DOHH2 (cell line): ENCODE data around the gene PDIA6.

Experiments
- H3F3A ChIP-seq: fragments of 200-600 bp; sonication (generic), shearing (Covaris generic); 2 replicates; pipeline ENCODE4 v1.6.0; 2016; ENCODE audit warnings: antibody characterized with exemption, mild to moderate bottlenecking; ENCODE audit not compliant: control insufficient read depth, insufficient read depth
- H3K27ac ChIP-seq: fragments of 200-600 bp; sonication (generic); 2 replicates; pipeline ENCODE4 v1.5.1; 2014; ENCODE audit warnings: low read depth, mild to moderate bottlenecking, low read length, moderate library complexity
- H3K27me3 ChIP-seq: fragments of 200-600 bp; sonication (generic); 2 replicates; pipeline ENCODE4 v1.6.1; 2014; ENCODE audit warnings: mild to moderate bottlenecking, low read length, mixed read lengths; ENCODE audit not compliant: control insufficient read depth
- H3K36me3 ChIP-seq: fragments of 200-600 bp; sonication (generic); 2 replicates; pipeline ENCODE4 v1.6.1; 2014; ENCODE audit warnings: mild to moderate bottlenecking, low read length, moderate library complexity, mixed read lengths; ENCODE audit not compliant: control insufficient read depth
- H3K4me1 ChIP-seq: fragments of 200-600 bp; sonication (generic); 2 replicates; pipeline ENCODE4 v1.6.1; 2014; ENCODE audit warnings: mild to moderate bottlenecking, low read length, mixed read lengths; ENCODE audit not compliant: control insufficient read depth
- H3K4me2 ChIP-seq: fragments of 200-600 bp; sonication (generic); 2 replicates; pipeline ENCODE4 v1.6.0; 2014; ENCODE audit warnings: mild to moderate bottlenecking, low read length, moderate library complexity
- H3K4me3 ChIP-seq: fragments of 200-600 bp; sonication (generic); 2 replicates; pipeline ENCODE4 v1.5.1; 2014; ENCODE audit warnings: mild to moderate bottlenecking, low read length, mixed read lengths
- H3K79me2 ChIP-seq: fragments of 200-600 bp; sonication (generic); 2 replicates; pipeline ENCODE4 v1.6.1; 2014; ENCODE audit warnings: mild to moderate bottlenecking, low read length, mixed read lengths; ENCODE audit not compliant: control insufficient read depth
- H3K9me2 ChIP-seq: fragments of 200-600 bp; sonication (generic); replicated peaks from 2 replicates; pipeline ENCODE4 v1.6.1; 2014; ENCODE audit warnings: mild to moderate bottlenecking, low read length, mixed read lengths; ENCODE audit not compliant: control insufficient read depth
- H3K9me3 ChIP-seq: fragments of 200-600 bp; sonication (generic); 2 replicates; pipeline ENCODE4 v1.6.1; 2014; ENCODE audit warnings: antibody characterized with exemption, low read length, mixed read lengths; ENCODE audit not compliant: control insufficient read depth, insufficient read depth
- H4K20me1 ChIP-seq: fragments of 200-600 bp; sonication (generic); 2 replicates; pipeline ENCODE4 v1.6.0; 2014; ENCODE audit warnings: low read depth, mild to moderate bottlenecking, antibody characterized with exemption, low read length, moderate library complexity; ENCODE audit not compliant: control insufficient read depth, insufficient read depth
- EZH2phosphoT487 ChIP-seq: fragments of 200-600 bp; sonication (generic); IDR thresholded peaks from 2 replicates; pipeline ENCODE4 v1.6.1; 2017; ENCODE audit warnings: borderline replicate concordance, mild to moderate bottlenecking, antibody characterized with exemption, low read length, moderate library complexity, mixed read lengths
- TF ChIP-seq, protein P1 (sequence below): fragments of 200-600 bp; sonication (generic); IDR thresholded peaks from one replicate; pipeline ENCODE4 v1.5.1; 2014; ENCODE audit warnings: antibody characterized with exemption, mild to moderate bottlenecking, low read depth, low read length; ENCODE audit not compliant: poor library complexity, severe bottlenecking

Gene PDIA6

DNA sequence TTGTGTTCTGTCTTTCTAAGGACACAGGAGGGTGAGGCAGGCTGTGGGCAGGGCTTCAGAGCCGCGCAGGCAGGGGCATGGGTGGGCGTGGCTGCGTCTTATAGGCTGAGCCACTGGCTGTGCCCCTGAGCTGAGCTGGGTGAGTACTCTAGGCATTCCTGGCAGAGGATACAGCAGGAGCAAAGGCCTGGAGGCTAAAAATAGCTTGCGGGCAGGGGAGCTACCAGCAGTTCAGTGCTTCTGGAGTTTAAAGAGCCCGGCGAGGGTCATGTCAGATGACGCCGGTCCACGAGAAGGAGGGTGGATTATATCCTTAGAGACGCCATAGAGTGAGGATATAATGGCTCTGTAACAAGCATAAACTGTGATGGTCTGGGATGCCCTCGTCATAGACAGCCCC lies 31.5 kb upstream of the PDIA6 start:
- Histone ChIP-seq H3K27me3 (peaks cover 2% of the 10 kb centered on the region; the same call in 1 of the 2 replicates), H3F3A (no peaks in the 10 kb centered on the region), H3K4me1 (no peaks in the 10 kb centered on the region), H4K20me1 (no peaks in the 10 kb centered on the region), H3K27ac (no peak overlapping the region), H3K4me2 (no peak overlapping the region), H3K36me3 (no peaks in the 10 kb centered on the region), H3K9me3 (no peaks in the 10 kb centered on the region; the same call in 1 of the 2 replicates), H3K4me3 (no peak overlapping the region), H3K79me2 (no peaks in the 10 kb centered on the region), H3K9me2 (no peaks in the 10 kb centered on the region)
- no peak for TF ChIP-seq EZH2phosphoT487
- TF ChIP-seq, protein P1, sequence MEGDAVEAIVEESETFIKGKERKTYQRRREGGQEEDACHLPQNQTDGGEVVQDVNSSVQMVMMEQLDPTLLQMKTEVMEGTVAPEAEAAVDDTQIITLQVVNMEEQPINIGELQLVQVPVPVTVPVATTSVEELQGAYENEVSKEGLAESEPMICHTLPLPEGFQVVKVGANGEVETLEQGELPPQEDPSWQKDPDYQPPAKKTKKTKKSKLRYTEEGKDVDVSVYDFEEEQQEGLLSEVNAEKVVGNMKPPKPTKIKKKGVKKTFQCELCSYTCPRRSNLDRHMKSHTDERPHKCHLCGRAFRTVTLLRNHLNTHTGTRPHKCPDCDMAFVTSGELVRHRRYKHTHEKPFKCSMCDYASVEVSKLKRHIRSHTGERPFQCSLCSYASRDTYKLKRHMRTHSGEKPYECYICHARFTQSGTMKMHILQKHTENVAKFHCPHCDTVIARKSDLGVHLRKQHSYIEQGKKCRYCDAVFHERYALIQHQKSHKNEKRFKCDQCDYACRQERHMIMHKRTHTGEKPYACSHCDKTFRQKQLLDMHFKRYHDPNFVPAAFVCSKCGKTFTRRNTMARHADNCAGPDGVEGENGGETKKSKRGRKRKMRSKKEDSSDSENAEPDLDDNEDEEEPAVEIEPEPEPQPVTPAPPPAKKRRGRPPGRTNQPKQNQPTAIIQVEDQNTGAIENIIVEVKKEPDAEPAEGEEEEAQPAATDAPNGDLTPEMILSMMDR, result no peak

DNA sequence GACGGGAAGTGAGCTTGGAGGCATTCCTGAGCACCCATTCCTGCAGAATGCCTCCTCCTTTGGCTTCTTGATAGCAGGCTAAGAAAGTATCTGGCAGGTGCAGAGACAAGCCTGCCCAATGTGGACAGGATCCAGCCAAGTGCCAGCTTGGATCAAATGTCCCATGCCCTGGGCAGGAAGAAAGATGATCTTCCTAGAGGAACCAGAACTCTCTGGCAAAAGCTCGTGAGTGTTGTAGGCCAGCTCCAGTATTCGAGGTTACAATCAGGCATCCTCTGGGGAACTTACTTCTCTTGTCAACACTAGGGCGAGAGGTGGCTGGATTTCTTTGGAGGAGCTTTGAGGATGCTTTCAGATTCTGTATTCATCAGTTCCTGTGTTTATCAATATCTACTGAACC lies 29.9 kb upstream of the PDIA6 start:
- Histone ChIP-seq H3K27ac (no peak overlapping the region), H3F3A (no peaks in the 10 kb centered on the region), H3K4me2 (no peak overlapping the region), H3K79me2 (no peaks in the 10 kb centered on the region), H3K9me3 (no peaks in the 10 kb centered on the region; the same call in 1 of the 2 replicates), H3K36me3 (no peaks in the 10 kb centered on the region), H4K20me1 (no peaks in the 10 kb centered on the region), H3K4me3 (no peak overlapping the region), H3K4me1 (no peaks in the 10 kb centered on the region), H3K9me2 (no peaks in the 10 kb centered on the region), H3K27me3 (peaks cover 2% of the 10 kb centered on the region; the same call in 1 of the 2 replicates)
- no peak for TF ChIP-seq EZH2phosphoT487
- TF ChIP-seq, protein P1, result no peak

DNA sequence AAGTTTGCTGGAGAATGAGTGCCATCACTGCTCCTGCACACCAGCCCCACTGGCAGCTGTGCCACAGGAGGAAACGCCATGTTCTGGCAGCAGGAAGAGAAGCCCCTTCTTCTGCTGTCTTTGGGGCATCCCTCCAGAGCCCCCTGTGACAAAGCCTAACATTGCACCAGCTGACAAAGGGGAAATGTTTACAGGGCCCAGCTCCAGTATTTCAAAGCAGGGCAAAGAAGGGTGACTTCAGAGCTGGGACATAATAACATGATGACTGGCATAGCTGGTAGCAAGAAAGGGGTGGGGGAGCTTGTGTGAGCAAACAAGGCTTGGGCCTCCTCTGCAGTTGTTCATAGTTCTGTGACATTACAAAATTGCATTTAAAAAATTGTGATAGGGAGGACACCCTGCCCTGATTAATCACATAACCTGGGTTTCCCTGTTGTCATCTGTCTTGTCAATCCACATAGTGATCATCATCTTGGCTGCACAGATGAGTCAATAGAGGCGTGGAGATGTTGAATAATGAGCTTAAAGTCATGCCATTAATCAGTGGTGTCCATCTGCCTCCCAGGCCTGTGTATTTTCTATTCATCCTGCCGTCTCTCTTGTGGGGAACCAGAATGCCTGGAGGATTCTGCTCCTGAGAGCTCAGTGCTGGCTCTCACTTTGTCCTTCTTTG lies 29.1 kb upstream of the PDIA6 start:
- H3K27me3 ChIP-seq, result peaks cover 2% of the 10 kb centered on the region; the same call in 1 of the 2 replicates
- no peaks in the 10 kb centered on the region; the same call in 1 of the 2 replicates for H3K9me3 ChIP-seq
- TF ChIP-seq, protein P1, result no peak
- TF ChIP-seq EZH2phosphoT487, result no peak
- H3K9me2 ChIP-seq, result no peaks in the 10 kb centered on the region
- H3F3A ChIP-seq, result no peaks in the 10 kb centered on the region
- H3K4me1 ChIP-seq, result no peaks in the 10 kb centered on the region
- no peaks in the 10 kb centered on the region for H3K79me2 ChIP-seq
- H3K27ac ChIP-seq, result no peak overlapping the region
- H3K4me2 ChIP-seq, result no peak overlapping the region
- H4K20me1 ChIP-seq, result no peaks in the 10 kb centered on the region
- no peak overlapping the region for H3K4me3 ChIP-seq
- no peaks in the 10 kb centered on the region for H3K36me3 ChIP-seq
